Liver (tissue), 3 donors: ENCODE data around the gene AP2S1.

Experiments used
- EGR1 ChIP-seq, 2 donors: IDR thresholded peaks; 2 replicates each; pipeline ENCODE4 v1.6.1; 2016 to 2018; ENCODE audit warnings: antibody characterized with exemption in 2 of 2, low read depth in 2 of 2
- GABPA ChIP-seq, 2 donors: IDR thresholded peaks in 1 of 2; conservative IDR thresholded peaks in 1 of 2; 2 replicates each; pipeline ENCODE4 v1.6.1; 2016; ENCODE audit warnings: antibody characterized with exemption in 2 of 2, mild to moderate bottlenecking in 1 of 2, moderate library complexity in 1 of 2
- JUND ChIP-seq, 2 donors: IDR thresholded peaks; 2 replicates each; pipeline ENCODE4 v1.6.1; 2016; ENCODE audit warnings: antibody characterized with exemption in 2 of 2
- NR2F2 ChIP-seq: IDR thresholded peaks from 2 replicates; pipeline ENCODE4 v1.6.1; 2016; ENCODE audit warnings: antibody characterized with exemption
- RAD21 ChIP-seq, 2 donors: IDR thresholded peaks; 2 replicates each; pipeline ENCODE4 v1.6.1; 2016; ENCODE audit warnings: antibody characterized with exemption in 2 of 2, mild to moderate bottlenecking in 2 of 2
- RXRA ChIP-seq, 2 donors: IDR thresholded peaks; 2 replicates each; pipeline ENCODE4 v1.6.1; 2017 to 2018; ENCODE audit warnings: antibody characterized with exemption in 2 of 2, mild to moderate bottlenecking in 1 of 2
- SP1 ChIP-seq: IDR thresholded peaks from 2 replicates; pipeline ENCODE4 v1.6.1; 2018; ENCODE audit warnings: antibody characterized with exemption, mild to moderate bottlenecking
- TAF1 ChIP-seq: conservative IDR thresholded peaks from 2 replicates; pipeline ENCODE4 v1.6.1; 2016; ENCODE audit warnings: antibody characterized with exemption, mild to moderate bottlenecking
- YY1 ChIP-seq: IDR thresholded peaks from 2 replicates; pipeline ENCODE4 v1.6.1; 2016; ENCODE audit warnings: antibody characterized with exemption, mild to moderate bottlenecking
- TF ChIP-seq, protein P1 (sequence below): fragments of 150-350 bp; IDR thresholded peaks from 2 replicates; pipeline ENCODE4 v1.5.1; 2017; ENCODE audit warnings: improper control_type of control experiment, low read depth, low read length; ENCODE audit not compliant: missing input control
- TF ChIP-seq, protein P2 (sequence below): IDR thresholded peaks from 2 replicates; pipeline ENCODE4 v1.6.1; 2016; ENCODE audit warnings: antibody characterized with exemption
- TF ChIP-seq, protein P3 (sequence below): IDR thresholded peaks from 2 replicates; pipeline ENCODE4 v1.6.1; 2016; ENCODE audit warnings: antibody characterized with exemption, mild to moderate bottlenecking
- TF ChIP-seq, protein P4 (sequence below): IDR thresholded peaks from 2 replicates; pipeline ENCODE4 v1.6.1; 2016; ENCODE audit warnings: antibody characterized with exemption
- TF ChIP-seq, protein P5 (sequence below): IDR thresholded peaks from 2 replicates; pipeline ENCODE4 v1.6.1; 2016; ENCODE audit warnings: antibody characterized with exemption
- donor health status: healthy.
- donor health status: healthy.

DNA sequence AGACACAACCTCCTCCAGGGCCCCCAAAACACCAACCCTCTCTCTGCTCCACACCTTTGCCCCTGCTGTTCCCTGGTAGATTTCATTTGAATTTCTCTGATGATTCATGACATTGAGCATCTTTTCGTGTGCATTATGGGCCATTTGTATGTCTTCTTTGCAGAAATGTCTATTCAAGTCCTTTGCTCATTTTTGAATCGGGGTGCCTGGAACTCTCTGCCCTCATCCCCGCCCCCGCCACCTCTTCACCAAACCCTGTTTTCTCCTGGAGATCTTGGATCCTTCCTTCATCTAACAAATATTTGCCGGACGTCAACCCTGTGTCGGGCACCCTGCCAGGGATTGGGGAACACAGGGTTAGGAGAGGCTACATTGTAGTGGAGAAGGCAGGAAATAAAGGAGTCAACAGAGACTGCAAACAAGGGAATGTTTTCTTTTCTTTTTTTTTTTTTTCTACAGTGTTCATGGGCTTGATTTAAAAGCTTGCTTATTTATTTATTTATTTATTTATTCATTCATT is 36.7 kb downstream of the AP2S1 start:
- no peak for TF ChIP-seq GABPA (IDR thresholded peaks at IDR 0.05 in 1 of 2, conservative IDR thresholded peaks at IDR 0.05 in 1 of 2)
- TF ChIP-seq RAD21 (IDR thresholded peaks at IDR 0.05): peak; percentile 15 to 32
- TF ChIP-seq, protein P1, sequence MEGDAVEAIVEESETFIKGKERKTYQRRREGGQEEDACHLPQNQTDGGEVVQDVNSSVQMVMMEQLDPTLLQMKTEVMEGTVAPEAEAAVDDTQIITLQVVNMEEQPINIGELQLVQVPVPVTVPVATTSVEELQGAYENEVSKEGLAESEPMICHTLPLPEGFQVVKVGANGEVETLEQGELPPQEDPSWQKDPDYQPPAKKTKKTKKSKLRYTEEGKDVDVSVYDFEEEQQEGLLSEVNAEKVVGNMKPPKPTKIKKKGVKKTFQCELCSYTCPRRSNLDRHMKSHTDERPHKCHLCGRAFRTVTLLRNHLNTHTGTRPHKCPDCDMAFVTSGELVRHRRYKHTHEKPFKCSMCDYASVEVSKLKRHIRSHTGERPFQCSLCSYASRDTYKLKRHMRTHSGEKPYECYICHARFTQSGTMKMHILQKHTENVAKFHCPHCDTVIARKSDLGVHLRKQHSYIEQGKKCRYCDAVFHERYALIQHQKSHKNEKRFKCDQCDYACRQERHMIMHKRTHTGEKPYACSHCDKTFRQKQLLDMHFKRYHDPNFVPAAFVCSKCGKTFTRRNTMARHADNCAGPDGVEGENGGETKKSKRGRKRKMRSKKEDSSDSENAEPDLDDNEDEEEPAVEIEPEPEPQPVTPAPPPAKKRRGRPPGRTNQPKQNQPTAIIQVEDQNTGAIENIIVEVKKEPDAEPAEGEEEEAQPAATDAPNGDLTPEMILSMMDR: no peak
- no peak for TF ChIP-seq YY1
- TF ChIP-seq EGR1 (IDR thresholded peaks at IDR 0.05; ENCODE audit: low read depth in 2 of 2): no peak
- TF ChIP-seq, protein P2, sequence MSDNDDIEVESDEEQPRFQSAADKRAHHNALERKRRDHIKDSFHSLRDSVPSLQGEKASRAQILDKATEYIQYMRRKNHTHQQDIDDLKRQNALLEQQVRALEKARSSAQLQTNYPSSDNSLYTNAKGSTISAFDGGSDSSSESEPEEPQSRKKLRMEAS: no peak
- TF ChIP-seq, protein P3, sequence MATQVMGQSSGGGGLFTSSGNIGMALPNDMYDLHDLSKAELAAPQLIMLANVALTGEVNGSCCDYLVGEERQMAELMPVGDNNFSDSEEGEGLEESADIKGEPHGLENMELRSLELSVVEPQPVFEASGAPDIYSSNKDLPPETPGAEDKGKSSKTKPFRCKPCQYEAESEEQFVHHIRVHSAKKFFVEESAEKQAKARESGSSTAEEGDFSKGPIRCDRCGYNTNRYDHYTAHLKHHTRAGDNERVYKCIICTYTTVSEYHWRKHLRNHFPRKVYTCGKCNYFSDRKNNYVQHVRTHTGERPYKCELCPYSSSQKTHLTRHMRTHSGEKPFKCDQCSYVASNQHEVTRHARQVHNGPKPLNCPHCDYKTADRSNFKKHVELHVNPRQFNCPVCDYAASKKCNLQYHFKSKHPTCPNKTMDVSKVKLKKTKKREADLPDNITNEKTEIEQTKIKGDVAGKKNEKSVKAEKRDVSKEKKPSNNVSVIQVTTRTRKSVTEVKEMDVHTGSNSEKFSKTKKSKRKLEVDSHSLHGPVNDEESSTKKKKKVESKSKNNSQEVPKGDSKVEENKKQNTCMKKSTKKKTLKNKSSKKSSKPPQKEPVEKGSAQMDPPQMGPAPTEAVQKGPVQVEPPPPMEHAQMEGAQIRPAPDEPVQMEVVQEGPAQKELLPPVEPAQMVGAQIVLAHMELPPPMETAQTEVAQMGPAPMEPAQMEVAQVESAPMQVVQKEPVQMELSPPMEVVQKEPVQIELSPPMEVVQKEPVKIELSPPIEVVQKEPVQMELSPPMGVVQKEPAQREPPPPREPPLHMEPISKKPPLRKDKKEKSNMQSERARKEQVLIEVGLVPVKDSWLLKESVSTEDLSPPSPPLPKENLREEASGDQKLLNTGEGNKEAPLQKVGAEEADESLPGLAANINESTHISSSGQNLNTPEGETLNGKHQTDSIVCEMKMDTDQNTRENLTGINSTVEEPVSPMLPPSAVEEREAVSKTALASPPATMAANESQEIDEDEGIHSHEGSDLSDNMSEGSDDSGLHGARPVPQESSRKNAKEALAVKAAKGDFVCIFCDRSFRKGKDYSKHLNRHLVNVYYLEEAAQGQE: no peak
- TF ChIP-seq RXRA (IDR thresholded peaks at IDR 0.05): peak; percentile 60 to 68
- peak; percentile 52 for TF ChIP-seq SP1
- TF ChIP-seq JUND (IDR thresholded peaks at IDR 0.05): no peak
- peak; percentile 49 for TF ChIP-seq NR2F2
- TF ChIP-seq, protein P4, sequence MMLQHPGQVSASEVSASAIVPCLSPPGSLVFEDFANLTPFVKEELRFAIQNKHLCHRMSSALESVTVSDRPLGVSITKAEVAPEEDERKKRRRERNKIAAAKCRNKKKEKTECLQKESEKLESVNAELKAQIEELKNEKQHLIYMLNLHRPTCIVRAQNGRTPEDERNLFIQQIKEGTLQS: no peak
- TF ChIP-seq TAF1: no peak
- TF ChIP-seq, protein P5, sequence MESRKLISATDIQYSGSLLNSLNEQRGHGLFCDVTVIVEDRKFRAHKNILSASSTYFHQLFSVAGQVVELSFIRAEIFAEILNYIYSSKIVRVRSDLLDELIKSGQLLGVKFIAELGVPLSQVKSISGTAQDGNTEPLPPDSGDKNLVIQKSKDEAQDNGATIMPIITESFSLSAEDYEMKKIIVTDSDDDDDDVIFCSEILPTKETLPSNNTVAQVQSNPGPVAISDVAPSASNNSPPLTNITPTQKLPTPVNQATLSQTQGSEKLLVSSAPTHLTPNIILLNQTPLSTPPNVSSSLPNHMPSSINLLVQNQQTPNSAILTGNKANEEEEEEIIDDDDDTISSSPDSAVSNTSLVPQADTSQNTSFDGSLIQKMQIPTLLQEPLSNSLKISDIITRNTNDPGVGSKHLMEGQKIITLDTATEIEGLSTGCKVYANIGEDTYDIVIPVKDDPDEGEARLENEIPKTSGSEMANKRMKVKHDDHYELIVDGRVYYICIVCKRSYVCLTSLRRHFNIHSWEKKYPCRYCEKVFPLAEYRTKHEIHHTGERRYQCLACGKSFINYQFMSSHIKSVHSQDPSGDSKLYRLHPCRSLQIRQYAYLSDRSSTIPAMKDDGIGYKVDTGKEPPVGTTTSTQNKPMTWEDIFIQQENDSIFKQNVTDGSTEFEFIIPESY: no peak
